Stimulated activated CD4-positive, alpha-beta T cell treated with anti-CD3 and anti-CD28 coated beads, Interleukin-15, amount 100 ng/mL, for 1 hour (primary cell): ENCODE measurements around the gene TMEM183A.

ENCODE experiments used
- DNase-seq, 2 donors: peaks; one replicate each; pipeline ENCODE4 v3.0.0-alpha.2; 2020; ENCODE audit warnings: low read depth in 1 of 2, low spot score in 1 of 2

TMEM183A gene

GRCh38 chr1:203044546-203045250, 37.5 kb downstream of the TMEM183A start:
- DNase-seq, result no peak

- DNase-seq, result no peak
Observed at GRCh38 chr1:203045336-203045735, 38.2 kb downstream of the TMEM183A start.

- no peak for DNase-seq
Observed at GRCh38 chr1:203045821-203046594, 38.8 kb downstream of the TMEM183A start.

- DNase-seq, result no peak
Observed at GRCh38 chr1:203046984-203047630, 39.9 kb downstream of the TMEM183A start.

GRCh38 chr1:203048086-203048485, 40.9 kb downstream of the TMEM183A start:
- DNase-seq, result no peak

GRCh38 chr1:203048555-203049051, 41.4 kb downstream of the TMEM183A start:
- DNase-seq, result no peak

GRCh38 chr1:203049077-203049476, 41.9 kb downstream of the TMEM183A start:
- DNase-seq, result no peak

- no peak for DNase-seq
Observed at GRCh38 chr1:203049576-203050180, 42.5 kb downstream of the TMEM183A start.

GRCh38 chr1:203050826-203051225, 43.7 kb downstream of the TMEM183A start:
- DNase-seq, result no peak

- no peak for DNase-seq
Observed at GRCh38 chr1:203051841-203052324, 44.7 kb downstream of the TMEM183A start.

GRCh38 chr1:203052601-203053000, 45.4 kb downstream of the TMEM183A start:
- DNase-seq, result no peak

- DNase-seq, result no peak
Observed at GRCh38 chr1:203054184-203054583, 47.0 kb downstream of the TMEM183A start.

GRCh38 chr1:203054642-203055041, 47.5 kb downstream of the TMEM183A start:
- DNase-seq, result no peak

GRCh38 chr1:203055161-203055799, 48.1 kb downstream of the TMEM183A start:
- no peak for DNase-seq

- no peak for DNase-seq
Observed at GRCh38 chr1:203056012-203056411, 48.8 kb downstream of the TMEM183A start.

- no peak for DNase-seq
Observed at GRCh38 chr1:203056516-203056915, 49.3 kb downstream of the TMEM183A start.

GRCh38 chr1:203057911-203058675, 50.9 kb downstream of the TMEM183A start:
- DNase-seq, result no peak

- no peak for DNase-seq
Observed at GRCh38 chr1:203058676-203058935, 51.4 kb downstream of the TMEM183A start.

GRCh38 chr1:203059485-203059884, 52.3 kb downstream of the TMEM183A start:
- DNase-seq, result no peak

- DNase-seq, result no peak
Observed at GRCh38 chr1:203060115-203060514, 52.9 kb downstream of the TMEM183A start.
